Measurements from ENCODE around the gene OR5H6. TPM values are rescaled to one million over a fixed set of nuclear protein-coding genes. Genes with fewer than 3 reads are reported as not detected.

OR5H6 gene
- total RNA-seq, 1 donor from 2014 or later, result not detected

Other genes with a start within 250 kb of the OR5H6 start
- gene GABRR3, start 228.9 kb upstream of the OR5H6 start, total RNA-seq, result not detected in 2 replicates
- not detected in 2 replicates for gene OR5AC2, start 177.1 kb upstream of the OR5H6 start, total RNA-seq
- gene OR5H1, start 133.5 kb upstream of the OR5H6 start, total RNA-seq, result not detected in 2 replicates
- gene OR5H14, start 116.8 kb upstream of the OR5H6 start, total RNA-seq, result under 0.01 TPM in 1 of 2 replicates, not detected in the other
- gene OR5H15, start 97.5 kb upstream of the OR5H6 start, total RNA-seq, result not detected in 2 replicates
- gene OR5H2, start 18.3 kb downstream of the OR5H6 start, total RNA-seq, result not detected in 2 replicates
- gene OR5K4, start 89.6 kb downstream of the OR5H6 start, total RNA-seq, result not detected in 2 replicates
- not detected in 2 replicates for gene OR5K3, start 126.4 kb downstream of the OR5H6 start, total RNA-seq
- not detected in 2 replicates for gene OR5K1, start 199.0 kb downstream of the OR5H6 start, total RNA-seq
- not detected in 2 replicates for gene OR5K2, start 233.4 kb downstream of the OR5H6 start, total RNA-seq